HG03520 (cell line): ENCODE data around the gene ZNF529.

ENCODE experiments used
- ATAC-seq: cut with Tn5 transposase; IDR thresholded peaks from one replicate; pipeline ENCODE4 v1.9.1; 2021; ENCODE audit warnings: mild to moderate bottlenecking, moderate library complexity; ENCODE audit not compliant: unreplicated experiment

The ZNF529 gene

DNA sequence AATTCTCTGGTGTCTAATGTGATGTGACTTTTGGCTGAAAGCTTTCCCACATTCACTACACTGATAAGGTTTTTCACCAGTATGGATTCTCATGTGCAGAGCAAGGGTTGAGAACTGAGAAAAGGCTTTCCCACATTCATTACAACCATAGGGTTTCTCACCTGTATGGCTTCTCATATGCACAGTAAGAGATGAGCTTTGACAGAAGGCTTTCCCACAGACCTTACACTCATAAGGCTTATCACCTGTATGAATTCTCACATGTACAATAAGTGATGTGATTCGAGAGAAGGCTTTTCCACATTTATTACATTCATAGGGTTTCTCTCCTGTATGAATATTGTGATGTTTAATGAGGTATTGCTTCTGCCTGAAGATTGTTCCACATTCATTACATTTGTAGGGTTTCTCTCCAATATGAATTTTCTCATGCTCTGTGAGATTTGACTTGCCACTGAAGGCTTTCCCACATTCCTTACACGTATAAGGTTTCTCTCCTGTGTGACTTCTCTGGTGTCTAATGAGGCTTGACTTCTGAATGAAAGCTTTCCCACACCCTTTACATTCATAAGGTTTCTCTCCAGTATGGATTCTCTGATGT is 59.0 kb downstream of the ZNF529 start:
- ATAC-seq, result no peak

DNA sequence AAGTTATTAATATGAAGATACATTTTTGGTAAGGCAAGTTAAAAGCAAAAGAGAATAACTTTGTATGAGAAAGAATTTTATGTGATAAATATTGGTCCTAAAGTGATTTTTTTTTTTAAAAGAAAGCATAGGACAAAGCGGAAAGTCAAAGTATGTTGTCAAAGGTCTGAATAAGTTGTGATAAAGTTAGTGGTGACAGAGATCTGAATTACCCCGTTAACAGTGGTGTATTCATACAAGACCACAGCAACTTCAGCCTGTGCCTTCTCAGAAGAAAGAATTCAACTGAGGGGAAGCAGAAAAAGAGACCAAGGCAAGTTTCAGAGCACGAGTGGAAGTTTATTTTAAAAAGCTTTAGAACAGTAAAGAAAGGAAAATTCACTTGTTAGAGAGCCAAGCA is 64.8 kb downstream of the ZNF529 start:
- no peak for ATAC-seq

GRCh38 chr19:36501973-36502372 is 71.1 kb downstream of the ZNF529 start:
- ATAC-seq, result no peak

GRCh38 chr19:36497001-36497400 is 76.1 kb downstream of the ZNF529 start:
- ATAC-seq, result no peak
